ENCODE results near the gene HPCAL1.
"Not testable (repeated sequence)": the region's sequence is repeated elsewhere in the genome, so short reads cannot be mapped to it uniquely, and the experiment has no call there.

HPCAL1 gene

GRCh38 chr2:10438688-10439087 lies 136.0 kb downstream of the HPCAL1 start:
- H3K9me3 ChIP-seq (ENCODE audit: control insufficient read depth, low read depth, low read length): no peaks in the 10 kb centered on the region
- no peak overlapping the region for H3K27ac ChIP-seq (ENCODE audit: low read length)
- no peak overlapping the region for H3K4me3 ChIP-seq (ENCODE audit: low read length)
- H3K27me3 ChIP-seq (ENCODE audit: control insufficient read depth, insufficient read depth, low read length): no peaks in the 10 kb centered on the region
- H3K36me3 ChIP-seq (ENCODE audit: control insufficient read depth, low read depth, low read length): peaks cover 42% of the 10 kb centered on the region
- no peaks in the 10 kb centered on the region for H3K4me1 ChIP-seq (ENCODE audit: control insufficient read depth, low read depth, low read length)
- H3K9ac ChIP-seq (ENCODE audit: low read length): no peak overlapping the region

- Histone ChIP-seq H3K9ac (ENCODE audit: low read length) (no peak overlapping the region), H3K27ac (ENCODE audit: low read length) (no peak overlapping the region)
Measured at GRCh38 chr2:10439185-10439879, 136.6 kb downstream of the HPCAL1 start.

GRCh38 chr2:10439971-10440370 lies 137.3 kb downstream of the HPCAL1 start:
- H3K4me1 ChIP-seq (ENCODE audit: control insufficient read depth, low read depth, low read length): no peaks in the 10 kb centered on the region
- H3K27me3 ChIP-seq (ENCODE audit: control insufficient read depth, insufficient read depth, low read length): no peaks in the 10 kb centered on the region
- H3K36me3 ChIP-seq (ENCODE audit: control insufficient read depth, low read depth, low read length): peaks cover 55% of the 10 kb centered on the region
- H3K27ac ChIP-seq (ENCODE audit: low read length): no peak overlapping the region
- no peak overlapping the region for H3K4me3 ChIP-seq (ENCODE audit: low read length)
- no peak overlapping the region for H3K9ac ChIP-seq (ENCODE audit: low read length)
- H3K9me3 ChIP-seq (ENCODE audit: control insufficient read depth, low read depth, low read length): no peaks in the 10 kb centered on the region

More at GRCh38 chr2:10439185-10439879, 136.6 kb downstream of the HPCAL1 start:
- Histone ChIP-seq H3K4me3 (ENCODE audit: low read length) (no peak overlapping the region), H3K9me3 (ENCODE audit: control insufficient read depth, low read depth, low read length) (no peaks in the 10 kb centered on the region), H3K27me3 (ENCODE audit: control insufficient read depth, insufficient read depth, low read length) (no peaks in the 10 kb centered on the region), H3K36me3 (ENCODE audit: control insufficient read depth, low read depth, low read length) (peaks cover 49% of the 10 kb centered on the region), H3K4me1 (ENCODE audit: control insufficient read depth, low read depth, low read length) (no peaks in the 10 kb centered on the region)

- Histone ChIP-seq H3K36me3 (ENCODE audit: control insufficient read depth, low read depth, low read length) (peaks cover 57% of the 10 kb centered on the region), H3K9me3 (ENCODE audit: control insufficient read depth, low read depth, low read length) (no peaks in the 10 kb centered on the region), H3K9ac (ENCODE audit: low read length) (no peak overlapping the region), H3K4me3 (ENCODE audit: low read length) (no peak overlapping the region), H3K4me1 (ENCODE audit: control insufficient read depth, low read depth, low read length) (no peaks in the 10 kb centered on the region), H3K27me3 (ENCODE audit: control insufficient read depth, insufficient read depth, low read length) (no peaks in the 10 kb centered on the region), H3K27ac (ENCODE audit: low read length) (no peak overlapping the region)
Measured at GRCh38 chr2:10440736-10441135, 138.0 kb downstream of the HPCAL1 start.

- Histone ChIP-seq H3K9ac (ENCODE audit: low read length) (no peak overlapping the region), H3K9me3 (ENCODE audit: control insufficient read depth, low read depth, low read length) (no peaks in the 10 kb centered on the region), H3K27me3 (ENCODE audit: control insufficient read depth, insufficient read depth, low read length) (peaks cover 2% of the 10 kb centered on the region), H3K4me3 (ENCODE audit: low read length) (no peak overlapping the region), H3K36me3 (ENCODE audit: control insufficient read depth, low read depth, low read length) (peaks cover 57% of the 10 kb centered on the region), H3K27ac (ENCODE audit: low read length) (no peak overlapping the region), H3K4me1 (ENCODE audit: control insufficient read depth, low read depth, low read length) (no peaks in the 10 kb centered on the region)
Measured at GRCh38 chr2:10441948-10442347, 139.2 kb downstream of the HPCAL1 start.

GRCh38 chr2:10442469-10443126 lies 139.9 kb downstream of the HPCAL1 start:
- H3K9me3 ChIP-seq (ENCODE audit: control insufficient read depth, low read depth, low read length): not testable (repeated sequence)

GRCh38 chr2:10444463-10444862 lies 141.8 kb downstream of the HPCAL1 start:
- Histone ChIP-seq H3K9ac (ENCODE audit: low read length) (no peak overlapping the region), H3K9me3 (ENCODE audit: control insufficient read depth, low read depth, low read length) (no peaks in the 10 kb centered on the region), H3K4me1 (ENCODE audit: control insufficient read depth, low read depth, low read length) (peaks cover 4% of the 10 kb centered on the region), H3K27me3 (ENCODE audit: control insufficient read depth, insufficient read depth, low read length) (peaks cover 15% of the 10 kb centered on the region), H3K36me3 (ENCODE audit: control insufficient read depth, low read depth, low read length) (peaks cover 57% of the 10 kb centered on the region), H3K27ac (ENCODE audit: low read length) (no peak overlapping the region), H3K4me3 (ENCODE audit: low read length) (no peak overlapping the region)

More at GRCh38 chr2:10442469-10443126, 139.9 kb downstream of the HPCAL1 start:
- H3K4me1 ChIP-seq (ENCODE audit: control insufficient read depth, low read depth, low read length); H3K9ac ChIP-seq (ENCODE audit: low read length); H3K4me3 ChIP-seq (ENCODE audit: low read length); H3K27ac ChIP-seq (ENCODE audit: low read length); H3K27me3 ChIP-seq (ENCODE audit: control insufficient read depth, insufficient read depth, low read length): not testable (repeated sequence)
- H3K36me3 ChIP-seq (ENCODE audit: control insufficient read depth, low read depth, low read length): peaks cover 57% of the 10 kb centered on the region

- H3K27ac ChIP-seq (ENCODE audit: low read length): no peak overlapping the region
Measured at GRCh38 chr2:10446631-10447030, 143.9 kb downstream of the HPCAL1 start.

GRCh38 chr2:10447300-10447894 lies 144.7 kb downstream of the HPCAL1 start:
- Histone ChIP-seq H3K9ac (ENCODE audit: low read length) (peak overlapping the region; percentile 59), H3K27ac (ENCODE audit: low read length) (no peak overlapping the region), H3K4me3 (ENCODE audit: low read length) (peak overlapping the region; percentile 72), H3K36me3 (ENCODE audit: control insufficient read depth, low read depth, low read length) (peaks cover 27% of the 10 kb centered on the region), H3K9me3 (ENCODE audit: control insufficient read depth, low read depth, low read length) (no peaks in the 10 kb centered on the region), H3K4me1 (ENCODE audit: control insufficient read depth, low read depth, low read length) (peaks cover 12% of the 10 kb centered on the region), H3K27me3 (ENCODE audit: control insufficient read depth, insufficient read depth, low read length) (peaks cover 20% of the 10 kb centered on the region)

More at GRCh38 chr2:10446631-10447030, 143.9 kb downstream of the HPCAL1 start:
- Histone ChIP-seq H3K9me3 (ENCODE audit: control insufficient read depth, low read depth, low read length) (no peaks in the 10 kb centered on the region), H3K27me3 (ENCODE audit: control insufficient read depth, insufficient read depth, low read length) (peaks cover 20% of the 10 kb centered on the region), H3K4me3 (ENCODE audit: low read length) (peak overlapping the region; percentile 72), H3K4me1 (ENCODE audit: control insufficient read depth, low read depth, low read length) (peaks cover 12% of the 10 kb centered on the region), H3K36me3 (ENCODE audit: control insufficient read depth, low read depth, low read length) (peaks cover 35% of the 10 kb centered on the region), H3K9ac (ENCODE audit: low read length) (no peak overlapping the region)

- Histone ChIP-seq H3K27me3 (ENCODE audit: control insufficient read depth, insufficient read depth, low read length) (peaks cover 20% of the 10 kb centered on the region), H3K4me1 (ENCODE audit: control insufficient read depth, low read depth, low read length) (peaks cover 12% of the 10 kb centered on the region), H3K36me3 (ENCODE audit: control insufficient read depth, low read depth, low read length) (peaks cover 21% of the 10 kb centered on the region), H3K9me3 (ENCODE audit: control insufficient read depth, low read depth, low read length) (no peaks in the 10 kb centered on the region), H3K9ac (ENCODE audit: low read length) (peak within 1 kb of the TSS; percentile 77), H3K27ac (ENCODE audit: low read length) (peak within 1 kb of the TSS; percentile 31), H3K4me3 (ENCODE audit: low read length) (peak within 1 kb of the TSS; percentile 72)
Measured at GRCh38 chr2:10447895-10448575, 145.3 kb downstream of the HPCAL1 start, which contains the start of gene ODC1. ODC1 (minus strand) TSS chr2:10448327; CDS start chr2:10445032, 3,295 bp downstream.
